IMR-90 (cell line): Measurements from ENCODE around the gene TMEM139. TPM values are rescaled to one million over a fixed set of nuclear protein-coding genes. Genes with fewer than 3 reads are reported as not detected.

Experiments used
- ATAC-seq: fragments of 200-7000 bp; cut with Tn5 transposase; 2 replicates; pipeline ENCODE4 v1.9.1; 2020; ENCODE audit warnings: low read depth, mild to moderate bottlenecking, moderate library complexity
- BruUV-seq: library from RNA; stranded (reverse); fragments of 400-500 nt; replicated peaks from 2 replicates; lab custom pipeline; 2021; lab: Mats Ljungman, UMichigan
- CTCF ChIA-PET: fragments of 300-600 bp; formaldehyde crosslinking; extraction: SDS; loops from one replicate; lab custom pipeline; 2021; ENCODE audit warnings: antibody characterized with exemption; lab: Yijun Ruan, JAX
- POLR2A ChIA-PET: fragments of 300-600 bp; sonication (Branson Sonifier 250); formaldehyde crosslinking; loops from one replicate; lab custom pipeline; 2022; ENCODE audit warnings: antibody characterized with exemption; ENCODE audit not compliant: unreplicated experiment; lab: Charles Lee
- DNase-seq: peaks from one replicate; pipeline ENCODE4 v3.0.0; 2013
- H2AFZ ChIP-seq: replicated peaks from 2 replicates; pipeline ENCODE3; 2013; ENCODE audit warnings: low read length, mild to moderate bottlenecking; ENCODE audit not compliant: poor library complexity
- H2AK5ac ChIP-seq: 2 replicates; pipeline ENCODE4 v1.6.1; 2013; ENCODE audit warnings: low read depth, low read length, inconsistent platforms
- H2AK9ac ChIP-seq: replicated peaks from 2 replicates; pipeline ENCODE3; 2013; ENCODE audit warnings: mild to moderate bottlenecking, low read depth, low read length, moderate library complexity; ENCODE audit not compliant: poor library complexity
- H2BK120ac ChIP-seq: 2 replicates; pipeline ENCODE4 v1.6.1; 2013; ENCODE audit warnings: low read depth, low read length, inconsistent platforms
- H2BK15ac ChIP-seq: 3 replicates; pipeline ENCODE4 v1.6.1; 2013; ENCODE audit warnings: low read depth, low read length, inconsistent platforms
- H2BK20ac ChIP-seq: 2 replicates; pipeline ENCODE4 v1.6.1; 2013; ENCODE audit warnings: low read depth, mild to moderate bottlenecking, inconsistent platforms, low read length, moderate library complexity
- H2BK5ac ChIP-seq: 2 replicates; pipeline ENCODE4 v1.6.1; 2013; ENCODE audit warnings: mild to moderate bottlenecking, low read depth, low read length, inconsistent platforms; ENCODE audit not compliant: poor library complexity, severe bottlenecking
- H3K14ac ChIP-seq: replicated peaks from 2 replicates; pipeline ENCODE4 v1.6.1; 2013; ENCODE audit warnings: low read depth, low read length, inconsistent platforms
- H3K18ac ChIP-seq: 2 replicates; pipeline ENCODE4 v1.6.1; 2013; ENCODE audit warnings: low read depth, low read length, control low read depth
- H3K23ac ChIP-seq: 2 replicates; pipeline ENCODE4 v1.6.1; 2013; ENCODE audit warnings: low read depth, low read length, inconsistent platforms
- H3K27ac ChIP-seq: 2 replicates; pipeline ENCODE4 v1.5.1; 2013; ENCODE audit warnings: mild to moderate bottlenecking, control low read depth, low read length; ENCODE audit not compliant: insufficient read depth
- H3K27me3 ChIP-seq: 2 replicates; pipeline ENCODE4 v1.6.1; 2013; ENCODE audit warnings: low read length; ENCODE audit not compliant: control insufficient read depth, insufficient read depth
- H3K36me3 ChIP-seq: 2 replicates; pipeline ENCODE4 v1.6.1; 2013; ENCODE audit warnings: low read length, mixed read lengths; ENCODE audit not compliant: control insufficient read depth, insufficient read depth
- H3K4ac ChIP-seq: 2 replicates; pipeline ENCODE4 v1.6.1; 2013; ENCODE audit warnings: low read depth, low read length, inconsistent platforms
- H3K4me1 ChIP-seq: 2 replicates; pipeline ENCODE4 v1.6.1; 2013; ENCODE audit warnings: low read length, mixed read lengths; ENCODE audit not compliant: control insufficient read depth, insufficient read depth
- H3K4me2 ChIP-seq: 2 replicates; pipeline ENCODE4 v1.6.1; 2013; ENCODE audit warnings: low read depth, mild to moderate bottlenecking, control low read depth, low read length, moderate library complexity
- H3K4me3 ChIP-seq: 2 replicates; pipeline ENCODE4 v1.5.1; 2013; ENCODE audit warnings: low read depth, mild to moderate bottlenecking, control low read depth, low read length, moderate library complexity; ENCODE audit not compliant: insufficient read depth
- H3K56ac ChIP-seq: 2 replicates; pipeline ENCODE4 v1.6.1; 2013; ENCODE audit warnings: low read length, inconsistent platforms; ENCODE audit not compliant: insufficient read depth; ENCODE audit errors: extremely low read depth
- H3K79me1 ChIP-seq, 2 experiments: 2 replicates each; pipeline ENCODE4 v1.6.1; 2013; ENCODE audit warnings: low read length in 2 of 2, inconsistent platforms in 1 of 2, low read depth in 1 of 2
- H3K9ac ChIP-seq: 2 replicates; pipeline ENCODE4 v1.6.1; 2013; ENCODE audit warnings: low read depth, low read length, control low read depth
- H3K9me1 ChIP-seq: 2 replicates; pipeline ENCODE4 v1.6.1; 2013; ENCODE audit warnings: low read length, inconsistent platforms; ENCODE audit not compliant: insufficient read depth
- H3K9me3 ChIP-seq: 2 replicates; pipeline ENCODE4 v1.6.1; 2013; ENCODE audit warnings: low read length; ENCODE audit not compliant: control insufficient read depth, insufficient read depth
- H4K20me1 ChIP-seq: 2 replicates; pipeline ENCODE4 v1.6.1; 2013; ENCODE audit warnings: low read length, inconsistent platforms; ENCODE audit not compliant: insufficient read depth
- H4K5ac ChIP-seq: 2 replicates; pipeline ENCODE4 v1.6.1; 2013; ENCODE audit warnings: mild to moderate bottlenecking, low read depth, low read length, control low read depth
- H4K8ac ChIP-seq, 2 experiments: 2 replicates each; pipeline ENCODE4 v1.6.1; 2013; ENCODE audit warnings: low read depth in 2 of 2, low read length in 2 of 2, control low read depth in 1 of 2, inconsistent platforms in 1 of 2
- H4K91ac ChIP-seq: 2 replicates; pipeline ENCODE4 v1.6.1; 2013; ENCODE audit warnings: low read depth, low read length, inconsistent platforms; ENCODE audit not compliant: insufficient read depth
- CHD1 ChIP-seq: IDR thresholded peaks from 2 replicates; pipeline ENCODE4 v1.6.1; 2012; ENCODE audit warnings: low read depth, low read length, improper control_type of control experiment
- CTCF ChIP-seq: conservative IDR thresholded peaks from 2 replicates; pipeline ENCODE4 v1.5.1; 2012; ENCODE audit warnings: mild to moderate bottlenecking, low read depth, low read length, improper control_type of control experiment
- ELK1 ChIP-seq: fragments of 150-350 bp; IDR thresholded peaks from 2 replicates; pipeline ENCODE4 v1.6.1; 2016; ENCODE audit warnings: low read depth, mild to moderate bottlenecking, low read length, moderate library complexity, borderline replicate concordance
- MAFK ChIP-seq: IDR thresholded peaks from 2 replicates; pipeline ENCODE4 v1.6.1; 2012; ENCODE audit warnings: low read depth, low read length, improper control_type of control experiment
- NFE2L2 ChIP-seq: fragments of 150-350 bp; IDR thresholded peaks from 2 replicates; pipeline ENCODE4 v1.6.1; 2016; ENCODE audit warnings: low read depth, mild to moderate bottlenecking, low read length
- POLR2A ChIP-seq: IDR thresholded peaks from 2 replicates; pipeline ENCODE4 v1.6.1; 2012; ENCODE audit warnings: mild to moderate bottlenecking, low read depth, low read length
- RAD21 ChIP-seq: IDR thresholded peaks from 2 replicates; pipeline ENCODE4 v1.6.1; 2012; ENCODE audit warnings: low read length, improper control_type of control experiment
- USF2 ChIP-seq: fragments of 150-350 bp; IDR thresholded peaks from 2 replicates; pipeline ENCODE4 v1.6.1; 2017; ENCODE audit warnings: mild to moderate bottlenecking, antibody characterized with exemption, low read length, low read depth
- WGBS, 2 experiments: methylation state at CpG; one replicate each; pipeline versions ENCODE4 v1.1.5 to v1.1.7; 2013; ENCODE audit warnings: missing lambda C conversion rate in 2 of 2; ENCODE audit not compliant: insufficient read length in 1 of 2; ENCODE audit errors: extremely low coverage in 2 of 2; 5-methylcytosine and 5-hydroxymethylcytosine counted together
- dilution Hi-C: fragments of 300-500 bp; cut with HindIII; formaldehyde crosslinking; loops from one replicate; pipeline ENCODE4 v1.14.3; 2018; ENCODE audit warnings: low sequenced_read_pairs; ENCODE audit not compliant: unreplicated experiment
- in situ Hi-C: fragments of 300-500 bp; cut with MboI; formaldehyde crosslinking; loops from 3 replicates; pipeline ENCODE4 v1.14.3; 2019; ENCODE audit warnings: low sequenced_read_pairs, inconsistent platforms, mixed read lengths
- intact Hi-C: fragments of 100-400 bp; cut with micrococcal nuclease; formaldehyde crosslinking; loops from 2 replicates; pipeline ENCODE4 v1.10.0; 2022
- polyA plus RNA-seq, 3 experiments: library from polyadenylated mRNA; depleted of rRNA; stranded (reverse); fragments of >200 nt; gene quantifications; 2 replicates each; pipeline ENCODE4 v1.2.3, GENCODE V29; 2012; ENCODE audit warnings: low replicate concordance in 1 of 3
- total RNA-seq: library from RNA; depleted of rRNA; stranded (reverse); fragments of >200 nt; gene quantifications from 2 replicates; pipeline ENCODE4 v1.2.3, GENCODE V29; 2012

The TMEM139 gene
- total and polyA plus RNA-seq, 2 of the 4 experiments (the other 2 are of a cell fraction): 0.07 TPM; not detected in 1

- H3K79me1 ChIP-seq: no peaks in the 10 kb centered on the region
- no peak overlapping the region for H2AK5ac ChIP-seq
These were observed 38.9 kb downstream of the TMEM139 start for GRCh38 chr7:143323653-143324052.

More at GRCh38 chr7:143323653-143324052, 38.9 kb downstream of the TMEM139 start:
- H2BK15ac ChIP-seq: no peak overlapping the region
- no peak for ATAC-seq
- no peak overlapping the region for H2AK9ac ChIP-seq
- H3K4me3 ChIP-seq: no peak overlapping the region
- no peak overlapping the region for H3K9ac ChIP-seq
- no peak overlapping the region for H3K23ac ChIP-seq
- H3K4ac ChIP-seq: no peak overlapping the region
- no CpG with 5 or more reads among the region's 12 CpGs for WGBS, 2 experiments
- H4K8ac ChIP-seq: no peak overlapping the region
- ChIA-PET POLR2A (no interaction called here), CTCF (no interaction called here)
- no peak overlapping the region for H3K18ac ChIP-seq
- no peak overlapping the region for H2BK5ac ChIP-seq
- H3K14ac ChIP-seq: no peak overlapping the region
- no peaks in the 10 kb centered on the region for H4K20me1 ChIP-seq
- no peak overlapping the region for H3K27ac ChIP-seq
- H3K27me3 ChIP-seq: peaks cover 5% of the 10 kb centered on the region; the same call in 1 of the 2 replicates
- TF ChIP-seq POLR2A (no peak), USF2 (no peak), CTCF (no peak), CHD1 (no peak), ELK1 (no peak), MAFK (no peak), RAD21 (no peak), NFE2L2 (no peak)
- in situ Hi-C loops: no loop called here
- H3K9me3 ChIP-seq: no peaks in the 10 kb centered on the region
- no peaks in the 10 kb centered on the region for H3K9me1 ChIP-seq
- no peak overlapping the region for H2BK20ac ChIP-seq
- no peak overlapping the region for H2BK120ac ChIP-seq
- intact Hi-C loops: no loop called here
- H4K91ac ChIP-seq: no peak overlapping the region
- no peaks in the 10 kb centered on the region for H3K36me3 ChIP-seq
- peaks cover 8% of the 10 kb centered on the region; the same call in 1 of the 2 replicates for H3K4me1 ChIP-seq
- H3K56ac ChIP-seq: no peak overlapping the region
- DNase-seq: no peak
- no peak overlapping the region for H3K4me2 ChIP-seq
- BruUV-seq: no TSS peak
- dilution Hi-C loops: no loop called here
- no peak overlapping the region for H4K5ac ChIP-seq
- peak overlapping the region; percentile 36 for H2AFZ ChIP-seq
